Inflammatory macrophage (primary cell): Measurements from ENCODE around the gene NKAPL.

Experiments used
- DNase-seq, 2 donors: peaks; one replicate each; pipeline ENCODE4 v3.0.0-alpha.2; 2020 to 2022
- total RNA-seq, 18 experiments: gene quantifications; one replicate each; lab custom pipeline; 2026; ENCODE audit warnings: mixed read lengths in 6 of 18, inconsistent platforms in 2 of 18; lab: John Stamatoyannopoulos, UW

NKAPL gene
- 0.06 to 1.4 (median 0.51) reads per million in 18 experiments for total RNA-seq

GRCh38 chr6:28258877-28259777, at the start of gene NKAPL:
Gene NKAPL, plus strand, starts transcription at chr6:28259297. Its CDS starts 75 bp downstream, at chr6:28259372.
- peak; percentile 90 to 94 for DNase-seq

DNA sequence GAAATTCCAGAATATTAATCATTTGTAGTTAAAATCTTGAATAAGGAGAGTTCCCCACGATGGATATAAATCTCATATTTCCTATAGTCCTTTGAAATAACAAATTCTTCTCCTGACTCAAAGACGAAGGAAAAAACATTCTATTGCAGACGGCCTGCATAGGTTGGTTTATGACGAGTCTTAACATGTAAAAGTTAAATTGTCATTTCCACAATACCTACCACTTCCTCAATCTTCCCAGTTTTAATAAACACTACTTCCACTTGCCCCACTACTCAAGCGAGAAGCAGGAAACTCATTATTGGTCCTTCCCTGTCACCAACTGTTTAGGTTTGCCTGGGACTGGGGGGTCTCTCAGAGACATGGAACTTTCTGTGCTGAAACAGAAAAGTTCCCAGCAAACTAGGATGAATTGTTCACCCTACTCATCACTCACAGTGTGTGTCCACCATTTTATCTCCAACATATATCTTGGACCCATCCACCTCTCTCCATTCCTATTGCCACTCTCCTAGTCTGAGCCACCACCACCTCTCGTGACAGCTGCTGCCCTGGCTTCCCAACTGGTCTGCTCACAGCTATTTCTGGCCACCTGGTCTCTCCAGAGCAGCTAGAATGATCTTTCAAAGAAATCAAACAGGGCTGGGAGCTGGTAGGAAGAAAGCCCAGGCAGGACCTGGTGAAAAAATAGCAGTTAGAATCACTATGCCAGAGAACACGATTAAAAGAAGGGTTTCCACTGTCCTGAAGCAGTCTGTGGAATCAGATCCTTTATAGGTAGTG, 49.2 kb upstream of the NKAPL start:
- no peak for DNase-seq

DNA sequence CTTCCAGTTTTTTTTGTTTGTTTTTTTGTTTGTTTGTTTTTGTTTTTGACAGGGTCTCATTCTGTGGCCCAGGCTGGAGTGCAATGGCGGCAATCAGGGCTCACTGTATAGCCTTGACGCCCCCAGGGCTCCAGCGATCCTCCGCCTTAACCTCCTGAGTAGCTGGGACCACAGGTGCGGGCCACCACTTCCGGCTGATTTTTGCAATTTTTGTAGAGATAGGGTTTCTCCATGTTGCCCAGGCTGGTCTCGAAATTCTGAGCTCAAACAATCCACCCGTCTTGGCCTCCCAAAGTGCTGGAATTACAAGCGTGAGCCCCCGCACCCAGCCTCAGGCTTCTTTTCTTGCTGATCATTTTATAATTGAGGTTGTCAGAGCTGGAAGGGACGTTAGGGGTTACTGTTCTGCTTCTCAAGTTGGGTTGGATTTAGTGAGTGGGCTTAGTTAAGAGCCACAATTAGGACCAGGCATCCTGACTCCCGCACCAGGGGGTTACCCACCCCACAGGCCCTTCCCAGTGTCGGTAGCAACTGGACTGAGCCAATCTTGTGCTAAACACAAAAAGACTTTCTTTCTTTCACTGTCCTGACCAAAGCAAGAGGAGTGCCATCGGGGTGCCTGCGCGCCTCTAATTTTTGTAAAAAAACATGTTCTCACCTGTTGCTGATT, 47.1 kb upstream of the NKAPL start:
- DNase-seq: no peak

GRCh38 chr6:28212510-28213212, 46.4 kb upstream of the NKAPL start:
- peak; percentile 60 to 74 for DNase-seq

GRCh38 chr6:28213213-28213523, 45.9 kb upstream of the NKAPL start:
- no peak for DNase-seq

DNA sequence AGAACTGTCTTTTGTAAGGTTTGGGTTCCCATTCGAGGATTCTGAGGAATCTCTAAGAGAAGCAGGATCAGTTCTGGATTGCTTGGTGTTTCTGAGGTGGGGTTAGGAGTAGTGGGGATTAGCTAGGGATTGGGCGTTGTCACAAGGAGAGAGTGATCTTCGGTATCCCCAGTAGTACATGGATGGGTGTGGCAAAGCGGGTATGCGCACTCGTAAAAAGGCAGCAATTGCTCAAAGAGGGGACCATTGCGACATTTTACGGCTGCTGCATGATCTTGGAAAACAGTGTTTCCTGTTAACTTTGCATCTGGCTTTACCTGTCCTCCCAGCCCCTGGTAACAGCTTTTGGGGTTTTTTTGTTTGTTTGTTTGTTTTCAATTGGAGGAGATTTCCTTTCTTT, 43.7 kb upstream of the NKAPL start:
- DNase-seq: no peak

GRCh38 chr6:28217890-28218289, 41.2 kb upstream of the NKAPL start:
- DNase-seq: no peak

DNA sequence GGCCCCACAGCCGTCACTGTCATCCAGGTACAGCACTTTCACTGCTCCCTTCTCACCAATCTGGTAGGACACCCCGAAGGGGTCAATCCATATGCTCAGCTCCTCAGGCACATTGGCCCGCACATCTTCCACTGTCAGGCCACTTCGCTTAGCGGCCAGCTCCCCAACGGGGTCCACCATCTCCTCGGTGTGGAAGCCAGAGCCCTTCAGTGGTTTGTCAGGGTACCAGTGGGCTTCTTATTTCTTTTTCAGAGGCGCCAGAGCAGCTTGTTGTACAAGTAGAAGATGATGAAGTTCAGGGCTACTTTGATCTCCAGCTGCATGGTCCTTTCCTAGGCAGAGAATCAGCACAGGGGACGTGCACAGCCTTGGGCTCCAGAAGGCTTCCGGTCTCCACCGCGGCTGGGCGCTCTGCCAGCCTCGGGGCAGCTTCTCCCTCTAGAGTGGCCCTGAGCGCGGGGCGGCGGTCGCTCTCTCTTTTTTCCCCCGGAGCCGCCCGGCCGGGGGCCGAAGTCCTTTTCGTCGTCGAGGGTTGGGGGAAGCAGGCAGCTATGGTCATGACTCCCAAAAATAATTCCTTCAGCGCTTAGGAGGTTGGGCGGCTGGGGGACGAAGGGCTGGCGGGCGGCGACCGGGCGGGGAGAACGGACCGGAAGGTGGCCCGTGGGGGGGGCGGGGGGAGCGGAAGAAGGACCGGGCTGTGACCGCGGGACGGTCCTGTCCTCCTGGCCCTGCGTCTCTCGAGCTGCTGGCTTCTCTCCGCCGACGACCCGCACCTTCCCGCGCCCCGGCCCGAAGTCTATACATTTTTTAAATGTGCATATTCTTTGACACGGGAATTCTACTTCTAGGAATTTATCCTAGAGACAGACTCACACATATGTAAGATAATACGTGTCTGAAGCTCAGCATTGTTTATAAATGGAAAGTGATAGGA, 40.5 kb upstream of the NKAPL start:
- DNase-seq: peak; percentile 55 to 68

- DNase-seq: no peak
Observed at GRCh38 chr6:28220257-28221133, 38.6 kb upstream of the NKAPL start.

- DNase-seq: no peak
Observed at GRCh38 chr6:28224131-28225055, 34.7 kb upstream of the NKAPL start.

GRCh38 chr6:28225056-28225834, 33.9 kb upstream of the NKAPL start, which contains the start of gene ZSCAN9:
Gene ZSCAN9, plus strand, starts transcription at chr6:28225275. Its CDS starts 1,810 bp downstream, at chr6:28227085.
- peak; percentile 74 to 86 for DNase-seq

DNA sequence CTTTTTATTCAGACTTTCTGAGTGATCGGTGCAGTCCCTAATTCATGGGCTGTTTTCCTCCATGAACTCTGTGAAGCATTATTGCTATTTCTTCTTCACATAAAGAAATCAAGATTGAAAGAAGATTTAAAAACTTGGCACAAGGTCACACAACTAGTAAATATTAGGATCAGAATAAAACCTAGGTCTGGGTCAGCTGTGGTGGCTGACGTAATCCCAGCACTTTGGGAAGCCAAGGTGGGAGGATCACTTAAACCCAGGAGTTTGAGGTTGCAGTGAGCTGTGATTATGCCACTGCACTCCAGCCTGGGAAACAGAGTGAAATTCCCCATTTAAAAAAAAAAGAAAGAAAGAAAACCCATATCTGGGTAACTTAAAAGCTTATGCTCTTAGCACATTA, 32.6 kb upstream of the NKAPL start:
- no peak for DNase-seq

GRCh38 chr6:28232785-28233184, 26.3 kb upstream of the NKAPL start:
- DNase-seq: no peak

- DNase-seq: peak in 1 of 2 donors; percentile 10
Observed at GRCh38 chr6:28235912-28236452, 23.1 kb upstream of the NKAPL start.

DNA sequence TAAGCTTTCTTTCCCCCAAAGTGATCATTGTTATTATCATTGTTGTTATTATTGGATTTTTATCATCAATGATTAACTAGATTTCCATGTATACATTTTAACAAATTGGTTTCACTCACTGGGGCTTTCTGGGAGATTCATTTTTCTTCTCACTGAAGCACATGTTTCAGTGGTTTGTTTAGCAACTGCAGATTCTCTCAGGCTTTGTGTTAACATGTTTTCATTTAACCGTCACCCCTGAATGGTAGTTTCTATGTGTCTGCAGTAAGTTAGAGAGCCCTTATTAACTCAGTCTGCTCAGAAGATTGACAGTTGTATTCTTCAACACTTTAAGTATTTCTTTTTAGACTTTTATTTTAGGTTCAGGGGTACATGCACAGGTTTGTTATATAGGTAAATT, 19.5 kb upstream of the NKAPL start:
- DNase-seq: no peak

DNA sequence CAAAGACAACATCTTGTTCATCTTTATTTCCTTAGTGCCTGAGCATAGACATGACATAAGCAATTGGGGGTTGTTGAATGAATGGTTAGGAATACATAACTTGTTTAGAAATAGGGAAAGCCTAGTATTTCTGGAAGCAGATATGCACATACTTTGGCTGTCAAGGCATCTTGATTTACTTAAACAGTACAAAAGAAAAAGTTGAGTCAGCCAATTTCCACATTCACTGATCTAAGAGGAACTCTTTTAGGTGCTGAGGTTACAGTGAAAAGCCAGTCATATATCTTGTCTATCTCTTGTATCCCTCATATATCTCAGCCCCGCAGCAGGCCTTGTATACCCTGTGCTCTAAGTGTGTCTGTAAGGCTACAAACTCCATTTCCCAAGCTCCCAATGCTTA, 18.6 kb upstream of the NKAPL start:
- no peak for DNase-seq

- no peak for DNase-seq
Observed at GRCh38 chr6:28243946-28244345, 15.2 kb upstream of the NKAPL start.
